ENCODE results near the gene ZNF445.

ZNF445 gene

DNA sequence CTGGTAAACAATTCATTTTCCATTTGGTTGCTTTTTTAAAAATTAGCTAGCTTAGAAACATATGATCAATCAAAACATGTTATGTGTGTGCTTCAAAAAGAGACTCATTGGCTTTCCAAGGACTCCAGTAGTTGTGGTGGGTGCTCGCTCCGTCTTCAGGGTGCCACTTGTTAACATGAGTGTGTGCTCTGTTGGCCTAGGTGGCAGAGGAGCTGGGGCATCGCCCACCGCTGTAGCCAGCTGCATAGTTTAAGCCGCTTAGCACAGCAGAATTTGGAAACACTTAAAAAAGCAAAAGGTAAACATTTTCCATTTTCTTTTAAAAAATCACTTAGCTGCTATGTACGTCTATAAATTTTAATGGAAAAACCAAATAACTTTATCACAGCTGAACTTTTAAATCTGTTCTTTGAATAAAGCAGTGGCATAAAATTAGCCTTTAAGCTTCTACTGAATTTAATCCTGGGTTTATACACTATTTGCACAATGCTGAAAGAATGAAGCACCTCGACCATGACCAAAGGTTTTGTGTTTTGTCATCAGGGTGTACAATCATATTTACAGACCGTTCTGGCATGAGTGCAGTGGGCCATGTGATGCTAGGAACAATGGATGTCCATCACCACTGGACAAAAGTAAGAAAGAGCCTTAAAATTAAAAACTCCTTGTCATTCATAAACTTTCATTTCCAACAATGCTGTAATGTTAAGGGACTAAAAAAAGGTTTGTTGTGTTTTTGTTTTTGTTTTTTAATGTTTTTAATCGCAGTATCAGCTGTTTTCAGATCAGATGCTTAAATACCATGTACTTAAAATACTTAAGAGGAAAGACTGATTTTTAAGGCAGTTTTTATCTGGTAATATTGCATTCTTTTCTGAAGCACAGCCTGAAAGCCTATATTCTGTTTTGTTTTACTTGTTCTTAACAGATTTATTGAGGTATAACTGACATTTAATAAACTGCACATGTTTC lies 81.0 kb downstream of the ZNF445 start:
- peak; percentile 2 for DNase-seq

DNA sequence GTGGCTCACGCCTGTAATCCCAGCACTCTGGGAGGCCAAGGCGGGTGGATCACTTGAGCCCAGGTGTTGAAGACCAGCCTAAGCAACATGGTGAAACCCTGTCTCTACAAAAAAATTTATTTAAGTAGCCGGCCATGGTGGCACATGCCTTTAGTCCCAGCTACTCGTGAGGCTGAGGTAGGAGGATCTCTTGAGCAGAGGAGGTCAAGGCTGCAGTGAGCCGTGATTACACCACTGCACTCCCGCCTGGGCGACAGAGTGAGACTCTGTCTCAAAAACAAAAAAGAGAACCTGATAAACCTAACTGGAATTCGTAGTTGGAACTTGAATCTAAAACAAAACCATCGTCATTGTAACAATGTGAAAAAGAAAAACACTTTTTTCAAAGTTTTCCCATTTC lies 81.8 kb downstream of the ZNF445 start:
- no peak for DNase-seq

DNA sequence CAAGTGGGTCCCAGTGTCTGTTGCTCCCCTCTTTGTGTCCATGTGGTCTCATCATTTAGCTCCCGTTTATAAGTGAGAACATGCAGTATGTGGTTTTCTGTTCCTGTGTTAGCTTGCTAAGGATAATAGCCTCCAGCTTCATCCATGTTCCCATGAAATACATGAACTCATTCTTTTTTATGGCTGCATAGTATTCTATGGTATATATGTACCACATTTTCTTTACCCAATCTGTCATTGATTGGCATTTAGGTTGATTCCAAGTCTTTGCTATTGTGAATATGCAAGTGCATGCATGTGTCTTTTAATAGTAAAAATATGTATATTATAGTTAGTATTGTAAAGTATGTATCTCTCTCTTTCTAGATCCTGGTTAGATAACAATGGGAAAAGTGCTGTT lies 85.0 kb downstream of the ZNF445 start:
- no peak for DNase-seq

DNA sequence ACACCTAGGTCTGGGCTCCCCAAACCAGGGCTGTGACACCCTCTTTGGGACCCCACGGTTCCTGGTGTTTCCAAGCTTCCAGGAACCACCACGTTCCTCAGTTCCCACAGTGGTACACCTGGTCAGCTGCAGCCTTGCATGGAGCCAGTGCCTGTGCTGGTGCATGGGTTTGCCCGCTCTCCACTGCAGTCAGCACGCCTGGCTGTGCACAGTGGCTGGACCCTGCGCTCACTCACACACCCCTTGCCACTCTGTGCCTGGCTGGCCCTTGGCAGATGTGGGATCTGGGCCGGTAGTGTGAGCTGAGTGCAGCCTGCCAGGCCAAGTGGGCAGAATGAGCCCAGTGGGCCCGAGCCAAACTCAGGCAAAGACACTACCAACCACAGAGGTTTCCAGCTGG lies 90.1 kb downstream of the ZNF445 start:
- no peak for DNase-seq

Data from NCI-H510A treated with DMSO at 0.1 percent for 48 hours (cell line).